HG02970 (cell line): ENCODE results near the gene SERPINA1.

Experiments used
- ATAC-seq: cut with Tn5 transposase; IDR thresholded peaks from one replicate; pipeline ENCODE4 v1.9.1; 2021; ENCODE audit warnings: mild to moderate bottlenecking, moderate library complexity, moderate number of reproducible peaks; ENCODE audit not compliant: unreplicated experiment, low FRiP score

SERPINA1 gene

DNA sequence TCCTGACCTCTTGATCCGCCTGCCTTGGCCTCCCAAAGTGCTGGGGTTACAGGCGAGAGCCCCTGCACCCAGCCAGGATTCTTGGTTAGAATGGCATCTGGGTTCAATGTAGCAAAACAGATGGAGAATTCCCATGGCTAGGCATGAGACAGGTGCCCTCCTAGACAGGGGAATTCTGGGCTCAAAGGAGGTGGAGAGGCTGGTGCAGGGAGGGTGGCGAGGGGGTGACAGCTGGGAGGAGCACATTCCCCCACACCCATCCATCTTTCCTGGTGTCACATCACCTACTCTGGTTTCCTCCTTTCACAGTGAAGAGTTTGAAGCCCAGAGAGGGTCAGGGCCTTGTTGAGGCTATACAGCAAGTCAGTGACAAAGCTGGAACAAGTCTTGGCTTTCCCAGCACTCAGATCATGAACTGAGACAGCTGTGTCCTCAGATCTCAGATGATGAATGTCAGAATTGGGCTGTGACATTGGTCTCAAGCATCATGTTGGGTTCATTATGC lies 2.8 kb downstream of the SERPINA1 start:
- ATAC-seq = no peak

DNA sequence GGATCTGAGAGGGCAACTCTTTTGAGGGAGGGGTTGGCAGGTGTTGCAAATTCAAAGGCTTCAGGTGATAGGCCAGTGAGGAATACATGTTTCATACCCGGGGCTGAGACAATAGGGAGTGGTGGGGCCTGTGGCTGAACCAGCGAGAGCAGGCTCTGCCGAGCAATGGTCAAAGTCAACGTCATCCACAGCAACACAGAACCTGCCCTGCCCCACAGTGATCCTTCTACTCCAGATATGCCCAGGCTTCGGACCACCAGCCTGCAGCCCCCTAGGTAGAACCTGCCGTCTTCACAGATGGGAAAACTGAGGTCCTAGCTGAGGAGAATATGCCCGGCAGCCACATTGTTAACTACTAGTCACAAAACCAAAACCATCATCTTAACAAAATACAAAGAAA lies 4.1 kb downstream of the SERPINA1 start:
- no peak for ATAC-seq

DNA sequence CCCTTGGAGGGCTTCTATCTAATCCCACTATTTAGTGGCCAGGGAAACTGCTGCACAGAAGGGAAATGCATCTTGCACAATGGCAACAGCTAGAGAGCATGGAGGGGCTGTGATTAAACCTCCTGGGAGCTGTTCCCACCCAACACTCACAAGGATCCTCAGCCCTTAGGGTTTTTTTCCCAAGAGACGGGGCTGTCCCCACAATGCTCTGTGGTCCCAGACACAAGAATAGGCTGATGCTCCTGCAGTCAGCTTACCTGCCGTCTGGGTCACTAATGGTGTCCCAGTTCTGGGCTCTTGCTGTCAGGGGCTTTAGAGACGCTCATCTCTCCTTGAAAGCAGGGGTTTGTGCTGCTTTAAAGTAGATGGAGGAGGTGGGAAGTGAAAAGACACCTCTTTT lies 4.6 kb downstream of the SERPINA1 start:
- ATAC-seq = no peak

DNA sequence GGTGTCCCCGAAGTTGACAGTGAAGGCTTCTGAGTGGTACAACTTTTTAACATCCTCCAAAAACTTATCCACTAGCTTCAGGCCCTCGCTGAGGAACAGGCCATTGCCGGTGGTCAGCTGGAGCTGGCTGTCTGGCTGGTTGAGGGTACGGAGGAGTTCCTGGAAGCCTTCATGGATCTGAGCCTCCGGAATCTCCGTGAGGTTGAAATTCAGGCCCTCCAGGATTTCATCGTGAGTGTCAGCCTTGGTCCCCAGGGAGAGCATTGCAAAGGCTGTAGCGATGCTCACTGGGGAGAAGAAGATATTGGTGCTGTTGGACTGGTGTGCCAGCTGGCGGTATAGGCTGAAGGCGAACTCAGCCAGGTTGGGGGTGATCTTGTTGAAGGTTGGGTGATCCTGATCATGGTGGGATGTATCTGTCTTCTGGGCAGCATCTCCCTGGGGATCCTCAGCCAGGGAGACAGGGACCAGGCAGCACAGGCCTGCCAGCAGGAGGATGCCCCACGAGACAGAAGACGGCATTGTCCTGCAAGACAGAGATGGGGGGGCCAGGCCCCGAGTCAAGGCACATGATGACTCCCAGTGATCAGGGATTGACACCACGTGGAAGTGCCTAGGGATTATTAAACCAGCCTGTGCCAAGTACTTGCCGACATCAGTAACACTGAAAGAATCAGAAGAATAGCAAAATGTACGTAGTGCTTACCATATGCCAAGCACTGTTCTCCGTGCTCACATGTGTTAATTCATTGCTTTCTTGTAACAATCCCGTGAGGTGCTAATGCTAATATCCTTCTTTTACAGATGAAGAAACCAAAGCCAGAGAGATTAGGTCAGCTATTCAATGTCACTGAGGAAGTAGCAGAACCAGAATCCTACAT lies 5.4 kb downstream of the SERPINA1 start:
- ATAC-seq = no peak

GRCh38 chr14:94382099-94382715 lies 6.2 kb downstream of the SERPINA1 start:
- no peak for ATAC-seq

DNA sequence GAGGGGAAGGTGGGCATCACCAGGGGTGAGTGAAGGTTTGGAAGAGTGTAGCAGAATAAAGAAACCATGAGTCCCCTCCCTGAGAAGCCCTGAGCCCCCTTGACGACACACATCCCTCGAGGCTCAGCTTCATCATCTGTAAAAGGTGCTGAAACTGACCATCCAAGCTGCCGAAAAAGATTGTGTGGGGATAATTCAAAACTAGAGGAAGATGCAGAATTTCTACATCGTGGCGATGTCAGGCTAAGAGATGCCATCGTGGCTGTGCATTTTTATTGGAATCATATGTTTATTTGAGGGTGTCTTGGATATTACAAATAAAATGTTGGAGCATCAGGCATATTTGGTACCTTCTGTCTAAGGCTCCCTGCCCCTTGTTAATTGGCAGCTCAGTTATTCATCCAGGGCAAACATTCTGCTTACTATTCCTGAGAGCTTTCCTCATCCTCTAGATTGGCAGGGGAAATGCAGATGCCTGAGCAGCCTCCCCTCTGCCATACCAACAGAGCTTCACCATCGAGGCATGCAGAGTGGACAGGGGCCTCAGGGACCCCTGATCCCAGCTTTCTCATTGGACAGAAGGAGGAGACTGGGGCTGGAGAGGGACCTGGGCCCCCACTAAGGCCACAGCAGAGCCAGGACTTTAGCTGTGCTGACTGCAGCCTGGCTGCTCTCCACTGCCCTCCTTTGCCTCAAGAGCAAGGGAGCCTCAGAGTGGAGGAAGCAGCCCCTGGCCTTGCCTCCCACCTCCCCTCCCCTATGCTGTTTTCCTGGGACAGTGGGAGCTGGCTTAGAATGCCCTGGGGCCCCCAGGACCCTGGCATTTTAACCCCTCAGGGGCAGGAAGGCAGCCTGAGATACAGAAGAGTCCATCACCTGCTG lies 7.0 kb downstream of the SERPINA1 start:
- no peak for ATAC-seq

GRCh38 chr14:94380225-94381148 lies 7.9 kb downstream of the SERPINA1 start:
- ATAC-seq = no peak

- no peak for ATAC-seq
These were observed 8.8 kb downstream of the SERPINA1 start for GRCh38 chr14:94379291-94380224.

DNA sequence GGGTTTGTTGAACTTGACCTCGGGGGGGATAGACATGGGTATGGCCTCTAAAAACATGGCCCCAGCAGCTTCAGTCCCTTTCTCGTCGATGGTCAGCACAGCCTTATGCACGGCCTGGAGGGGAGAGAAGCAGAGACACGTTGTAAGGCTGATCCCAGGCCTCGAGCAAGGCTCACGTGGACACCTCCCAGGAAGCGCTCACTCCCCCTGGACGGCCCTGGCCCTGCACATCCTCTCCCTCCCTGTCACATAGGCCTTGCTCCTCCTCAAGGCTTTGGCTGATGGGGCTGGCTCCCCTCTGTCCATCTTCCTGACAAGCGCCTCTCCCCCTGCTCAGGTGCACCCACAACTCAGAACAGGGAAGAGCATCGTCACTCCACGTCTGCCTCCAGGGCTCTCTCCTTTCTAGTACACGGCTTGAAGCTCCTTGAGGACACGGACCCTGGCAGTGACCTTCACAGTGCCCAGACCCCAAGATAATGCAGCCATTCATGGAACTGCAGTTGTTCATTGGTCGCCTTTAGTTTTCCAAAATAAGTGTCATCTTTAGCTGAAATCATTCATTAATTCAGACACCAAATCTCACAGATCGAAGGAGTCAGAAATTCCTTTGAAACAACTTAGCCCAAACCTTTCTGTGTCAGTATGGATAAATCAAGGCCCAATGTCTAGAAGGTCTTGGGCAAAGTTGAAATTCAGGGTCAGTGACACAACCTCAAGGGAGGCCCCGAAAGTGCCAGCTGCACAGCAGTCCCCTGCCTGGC lies 9.7 kb downstream of the SERPINA1 start:
- no peak for ATAC-seq

- ATAC-seq = no peak
These were observed 10.4 kb downstream of the SERPINA1 start for GRCh38 chr14:94377866-94378470.

DNA sequence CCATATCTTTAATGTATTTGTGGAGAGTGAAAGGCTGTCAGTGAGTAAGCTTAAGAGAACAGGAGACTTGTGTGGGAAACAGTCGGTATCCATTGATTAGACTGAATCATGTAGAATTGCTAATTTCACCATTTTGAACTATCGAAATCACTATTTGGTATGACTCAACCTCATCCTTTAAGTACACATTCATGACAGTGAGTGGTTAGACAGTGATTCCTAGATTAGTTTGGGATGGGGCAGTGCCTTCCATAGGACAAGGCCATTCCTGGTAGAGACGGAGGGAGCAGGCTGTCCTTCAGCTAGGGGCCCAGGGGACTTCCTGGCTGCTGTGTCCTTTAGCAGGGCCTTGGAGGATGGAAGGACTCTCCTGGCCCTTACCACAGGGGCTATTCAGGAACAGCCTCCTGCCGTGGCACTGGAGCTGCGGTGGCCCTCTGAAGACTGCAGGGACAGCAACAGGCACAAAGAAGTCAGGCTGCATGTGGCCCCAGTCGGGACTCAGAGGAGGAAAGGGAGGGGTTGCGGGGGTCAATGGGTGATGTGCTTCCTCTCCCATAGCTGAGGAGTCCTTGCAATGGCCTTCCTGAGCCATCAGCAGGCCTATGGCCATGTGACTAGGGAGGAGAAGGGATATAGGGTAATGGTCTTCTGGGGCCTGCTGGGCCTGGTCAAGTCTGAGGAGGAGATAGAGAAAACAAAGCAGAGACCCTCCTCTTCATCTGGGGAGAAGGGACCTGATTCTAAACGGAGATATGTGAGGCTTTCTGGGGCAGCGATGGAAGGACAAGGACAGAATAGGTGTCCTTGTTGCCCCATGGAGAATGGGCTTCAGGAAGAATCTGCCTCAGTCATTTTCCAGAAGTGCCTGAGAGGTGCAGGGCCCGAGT lies 11.2 kb downstream of the SERPINA1 start:
- ATAC-seq = no peak

DNA sequence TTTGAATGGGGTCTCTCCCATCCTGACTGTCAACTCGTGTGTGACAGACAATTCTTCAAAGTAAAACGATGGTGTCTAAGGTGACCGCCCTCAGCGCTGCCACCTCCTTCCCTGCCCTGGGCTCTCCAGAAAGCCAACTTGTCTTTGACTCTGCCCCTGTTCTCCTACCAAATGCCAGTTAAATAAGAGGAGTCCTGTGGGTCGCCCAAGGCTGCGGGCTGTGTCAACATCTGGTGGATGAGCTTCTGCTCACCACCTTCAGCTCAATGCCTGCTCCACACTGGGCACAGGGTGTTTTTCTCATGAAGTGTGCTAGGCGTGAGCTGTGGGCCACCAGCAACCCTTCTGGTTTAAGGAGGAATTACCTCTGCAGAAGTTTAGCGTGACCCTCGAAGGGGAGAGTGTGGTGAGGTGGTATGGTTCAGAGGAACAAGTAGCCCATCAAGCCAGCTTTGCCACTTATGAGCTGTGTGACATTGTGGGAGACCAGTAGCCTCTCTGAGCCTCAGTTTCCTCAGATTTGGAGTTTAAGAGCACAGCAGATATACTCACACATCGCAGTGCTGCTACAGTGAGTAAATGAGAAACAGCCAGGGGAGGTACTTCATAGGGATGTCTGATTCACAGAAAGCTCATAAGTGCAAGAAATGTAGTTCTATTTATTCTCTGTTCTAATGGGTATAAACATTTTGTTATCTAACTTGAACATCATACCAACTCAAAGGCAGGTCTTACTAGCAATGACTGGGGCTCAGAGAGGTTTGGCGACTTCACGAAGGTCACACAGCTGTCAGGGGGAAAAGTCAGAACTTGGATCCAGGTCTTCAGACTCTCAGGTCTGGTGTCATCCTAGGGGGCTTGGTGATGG lies 12.1 kb downstream of the SERPINA1 start:
- no peak for ATAC-seq

DNA sequence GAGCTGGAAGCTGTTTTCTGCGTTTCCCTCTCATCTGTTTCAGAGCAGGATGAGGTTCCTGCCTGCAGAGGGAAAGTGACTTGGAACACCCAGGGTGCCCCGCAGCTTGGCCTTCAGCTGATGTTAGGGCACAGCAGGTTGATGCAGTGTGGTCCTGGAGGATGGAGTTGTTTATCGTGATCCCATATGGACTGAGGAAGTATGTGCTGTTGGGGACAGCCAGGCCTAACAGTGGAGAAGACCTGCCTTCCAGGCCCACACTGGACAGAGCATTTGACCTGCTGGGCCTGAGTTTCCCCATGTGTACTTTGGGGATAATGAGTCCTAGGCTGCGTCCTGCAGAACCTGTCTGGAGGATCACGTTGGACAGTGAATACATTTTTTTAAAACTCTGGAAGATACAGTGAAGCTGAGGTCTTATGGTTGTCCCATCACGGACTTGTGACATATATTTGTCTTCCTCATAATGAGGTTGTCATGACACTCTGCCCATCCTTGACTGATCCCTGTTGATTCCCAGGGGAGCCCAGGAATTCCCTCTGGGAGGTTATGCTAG lies 12.8 kb downstream of the SERPINA1 start:
- ATAC-seq = no peak

DNA sequence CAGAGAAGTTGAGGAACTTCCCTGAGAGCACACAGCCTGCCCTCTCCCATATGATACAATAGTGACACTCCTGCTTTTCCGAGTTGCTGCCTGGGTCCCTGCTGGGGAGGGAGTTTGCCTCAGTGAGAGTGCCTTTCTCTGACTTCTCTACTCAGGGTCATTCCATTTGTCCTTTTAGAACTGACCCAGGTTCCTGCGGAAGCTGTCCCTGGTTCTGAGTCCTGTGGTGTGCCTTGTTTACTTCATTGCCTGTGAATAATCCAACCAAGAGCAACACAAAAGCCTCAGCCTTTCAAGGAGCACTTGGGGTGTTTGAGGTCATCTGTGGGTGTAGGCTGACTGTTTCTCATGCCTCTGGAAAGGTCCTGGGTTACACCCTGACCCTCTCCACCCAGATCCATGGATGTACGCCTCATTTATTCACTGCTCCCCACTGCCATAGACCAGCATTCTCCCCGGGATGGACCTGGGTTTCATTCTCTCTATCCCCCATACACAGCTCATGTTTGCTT lies 13.6 kb downstream of the SERPINA1 start:
- ATAC-seq = no peak

DNA sequence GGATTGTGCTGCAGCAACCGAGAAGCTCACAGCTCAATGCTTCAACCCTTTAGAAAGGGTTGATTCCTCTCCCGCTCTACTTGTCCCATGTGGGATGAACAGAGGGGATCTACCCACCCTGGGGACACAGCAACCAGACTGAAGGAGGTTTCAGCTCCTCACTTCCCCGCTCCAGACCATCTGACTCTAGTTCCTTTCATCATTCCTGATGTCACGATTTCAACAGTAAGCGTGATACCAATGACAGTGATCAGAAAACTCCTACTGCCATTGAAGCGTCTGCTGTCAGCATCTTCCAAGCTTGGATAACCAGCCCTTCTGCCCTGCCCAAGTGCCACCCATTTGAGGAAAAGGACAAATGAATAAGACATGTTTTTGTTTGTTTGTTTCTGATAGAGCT lies 14.3 kb downstream of the SERPINA1 start:
- ATAC-seq = no peak
